Measurements from ENCODE around the gene SMARCD1.
"Not testable (repeated sequence)": the region's sequence is repeated elsewhere in the genome, so short reads cannot be mapped to it uniquely, and the experiment has no call there.

The SMARCD1 gene

DNA sequence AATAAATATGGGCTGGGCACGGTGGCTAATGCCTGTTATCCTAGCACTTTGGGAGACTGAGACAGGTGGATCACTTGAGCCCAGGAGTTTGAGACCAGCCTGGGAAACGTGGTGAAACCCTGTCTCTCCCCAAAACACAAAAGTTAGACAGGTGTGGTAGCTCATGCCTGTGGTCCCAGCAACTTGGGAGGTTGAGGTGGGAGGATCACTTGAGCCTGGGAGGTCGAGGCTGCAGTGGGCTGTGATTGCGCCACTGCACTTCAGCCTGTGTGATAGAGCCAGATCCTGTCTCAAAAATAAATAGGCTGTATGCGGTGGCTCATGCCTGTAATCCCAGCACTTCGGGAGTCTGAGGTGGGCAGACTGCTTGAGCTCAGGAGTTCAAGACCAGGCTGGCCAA lies 62.9 kb downstream of the SMARCD1 start:
- DNase-seq, result not testable (repeated sequence)

DNA sequence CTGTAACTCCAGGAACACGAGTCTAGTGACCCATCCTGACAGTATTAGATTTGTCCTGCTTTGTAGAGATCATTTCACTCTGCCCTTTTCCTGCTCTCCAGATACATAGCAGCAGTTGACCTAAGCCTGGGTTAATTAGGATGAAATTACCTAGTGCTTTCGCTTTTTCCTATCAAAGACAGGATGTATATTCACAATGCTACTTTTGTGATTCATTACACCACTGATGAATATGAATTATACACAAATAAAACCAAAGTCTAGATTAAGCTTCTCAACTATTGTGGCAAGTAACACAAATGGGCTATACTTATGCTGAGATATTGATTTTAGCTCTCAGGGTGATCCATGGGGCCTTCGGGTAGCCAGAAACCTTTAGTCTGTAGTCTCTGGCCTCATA lies 64.2 kb downstream of the SMARCD1 start:
- DNase-seq, result no peak
